K562 (cell line): ENCODE data around the gene HOXB3. TPM values are rescaled to one million over a fixed set of nuclear protein-coding genes. Genes with fewer than 3 reads are reported as not detected.

Experiments used
- ASH1L ChIP-seq: fragments of 450-650 bp; IDR thresholded peaks from 2 replicates; pipeline ENCODE4 v1.6.1; 2018; ENCODE audit warnings: borderline replicate concordance, mild to moderate bottlenecking, low read depth; ENCODE audit not compliant: partially characterized antibody
- CTBP1 ChIP-seq: fragments of 450-650 bp; IDR thresholded peaks from 2 replicates; pipeline ENCODE4 v1.6.1; 2016; ENCODE audit warnings: borderline replicate concordance
- ETS1 ChIP-seq: conservative IDR thresholded peaks from 2 replicates; pipeline ENCODE4 v1.6.1; 2011; ENCODE audit warnings: low read depth, mild to moderate bottlenecking, low read length; ENCODE audit not compliant: control insufficient read depth
- FOXJ3 ChIP-seq: sonication (generic); formaldehyde crosslinking; IDR thresholded peaks from 2 replicates; pipeline ENCODE4 v1.4.0; 2020; ENCODE audit warnings: mild to moderate bottlenecking, missing genetic modification reagents
- GTF2F1 ChIP-seq: IDR thresholded peaks from 2 replicates; pipeline ENCODE4 v1.6.1; 2011; ENCODE audit warnings: low read depth, low read length, improper control_type of control experiment
- HDAC3 ChIP-seq: fragments of 450-650 bp; IDR thresholded peaks from 2 replicates; pipeline ENCODE4 v1.6.1; 2018; ENCODE audit warnings: borderline replicate concordance, mild to moderate bottlenecking, moderate library complexity; ENCODE audit not compliant: partially characterized antibody
- HINFP ChIP-seq: fragments of 450-650 bp; conservative IDR thresholded peaks from 2 replicates; pipeline ENCODE4 v1.6.1; 2016; ENCODE audit warnings: missing genetic modification characterization, low read depth, mild to moderate bottlenecking, control low read depth, missing compliant biosample characterization
- KDM1A ChIP-seq, 2 experiments: fragments of 450-650 bp; IDR thresholded peaks; 2 replicates each; pipeline ENCODE4 v1.6.1; 2016; ENCODE audit warnings: mild to moderate bottlenecking in 2 of 2
- MED1 ChIP-seq: sonication (generic); formaldehyde crosslinking; IDR thresholded peaks from 2 replicates; pipeline ENCODE4 v1.8.1; 2023; ENCODE audit warnings: missing genetic modification reagents, borderline replicate concordance
- MITF ChIP-seq: IDR thresholded peaks from 2 replicates; pipeline ENCODE4 v1.6.1; 2014; ENCODE audit warnings: antibody characterized with exemption
- MTA3 ChIP-seq: fragments of 450-650 bp; formaldehyde crosslinking; IDR thresholded peaks from 2 replicates; pipeline ENCODE4 v1.6.1; 2017; ENCODE audit warnings: mild to moderate bottlenecking, borderline replicate concordance
- NFATC3 ChIP-seq: fragments of 450-650 bp; IDR thresholded peaks from 2 replicates; pipeline ENCODE4 v1.6.1; 2017; ENCODE audit warnings: mild to moderate bottlenecking
- RCOR1 ChIP-seq, 2 experiments: IDR thresholded peaks; 2 replicates each; pipeline ENCODE4 v1.6.1; 2012; ENCODE audit warnings: low read depth in 2 of 2, low read length in 2 of 2, borderline replicate concordance in 1 of 2, improper control_type of control experiment in 1 of 2
- RFX5 ChIP-seq: IDR thresholded peaks from 2 replicates; pipeline ENCODE4 v1.6.1; 2011; ENCODE audit warnings: low read depth, mild to moderate bottlenecking, improper control_type of control experiment, low read length
- ZKSCAN8 ChIP-seq: fragments of 200-800 bp; sonication (Bioruptor generic); IDR thresholded peaks from 2 replicates; pipeline ENCODE4 v1.6.1; 2016; ENCODE audit warnings: missing genetic modification characterization, missing compliant biosample characterization
- ZNF239 ChIP-seq: fragments of 250-450 bp; sonication (Bioruptor Pico); IDR thresholded peaks from 2 replicates; pipeline ENCODE4 v1.4.0; 2020; ENCODE audit warnings: mild to moderate bottlenecking
- ZNF436 ChIP-seq: fragments of 250-450, 450-650 bp; sonication (Bioruptor Pico); formaldehyde crosslinking; IDR thresholded peaks from 2 replicates; pipeline ENCODE4 v1.7.0; 2020; ENCODE audit warnings: mild to moderate bottlenecking
- ZNF507 ChIP-seq: conservative IDR thresholded peaks from 2 replicates; pipeline ENCODE4 v1.6.1; 2017; ENCODE audit warnings: missing genetic modification characterization, missing compliant biosample characterization
- ZNF518B ChIP-seq: fragments of 250-450 bp; sonication (Bioruptor Pico); IDR thresholded peaks from 2 replicates; pipeline ENCODE4 v1.5.0; 2021; ENCODE audit warnings: mild to moderate bottlenecking, moderate library complexity
- ZNF584 ChIP-seq: fragments of 200-800 bp; sonication (Bioruptor generic); IDR thresholded peaks from 2 replicates; pipeline ENCODE4 v1.6.1; 2016; ENCODE audit warnings: low read depth, mild to moderate bottlenecking, missing genetic modification characterization, missing compliant biosample characterization
- ZNF589 ChIP-seq: fragments of 200-800 bp; sonication (Bioruptor generic); IDR thresholded peaks from 2 replicates; pipeline ENCODE4 v1.6.1; 2016; ENCODE audit warnings: low read depth, missing genetic modification characterization, missing compliant biosample characterization
- polyA plus RNA-seq, 8 experiments: library from polyadenylated mRNA; depleted of rRNA in 4 of 8; stranded (reverse) in 5 of 8; unstranded in 3 of 8; fragments of >200 nt; fragmentation: Nextera tagmentation in 2 of 8; fragmentation: Illumina TruSeq in 1 of 8; extraction: Ambion mirVana in 2 of 8; extraction: Trizol in 1 of 8; gene quantifications; 2 replicates each; pipeline versions ENCODE4 v1.2.1 to v1.2.3, GENCODE V29; 2011 to 2014; ENCODE audit warnings: inconsistent platforms in 1 of 8, missing spikeins in 1 of 8
- total RNA-seq, 7 experiments: library from RNA; depleted of rRNA in 6 of 7; stranded (reverse); fragments of >200 nt in 6 of 7; fragmentation: Illumina TruSeq in 2 of 7; extraction: Trizol in 2 of 7; gene quantifications; 2 replicates each; pipeline versions ENCODE4 v1.2.1 to v1.2.3, GENCODE V29; 2011 to 2021; ENCODE audit warnings: low replicate concordance in 1 of 7

HOXB3 gene
- total and polyA plus RNA-seq, 9 of the 15 experiments (the other 6 are each of a cell fraction or from before 2014, with no cell fraction given): 2.4 to 41.3 (median 20.2) TPM

GRCh38 chr17:48570325-48571023 lies 19.6 kb downstream of the HOXB3 start (continued):
- TF ChIP-seq HINFP: no peak
- TF ChIP-seq GTF2F1: no peak
- no peak for TF ChIP-seq MED1 (CRISPR knock-in tag)
- TF ChIP-seq ZNF589 (CRISPR knock-in tag): no peak
- TF ChIP-seq NFATC3: no peak
- no peak for TF ChIP-seq ASH1L
- no peak for TF ChIP-seq MITF
- TF ChIP-seq ZNF507 (tag): no peak
- no peak for TF ChIP-seq ZKSCAN8 (CRISPR knock-in tag)
- no peak for TF ChIP-seq MTA3
- TF ChIP-seq CTBP1: peak; percentile 61; the same call in 1 of the 2 replicates
- no peak for TF ChIP-seq ZNF239
- TF ChIP-seq RCOR1 (IDR thresholded peaks at IDR 0.05; ENCODE audit: borderline replicate concordance in 1 of 2, low read depth in 2 of 2, low read length in 2 of 2): peak in 1 of 2 experiments; percentile 73; a peak in 3 of 4 replicates
- no peak for TF ChIP-seq ZNF518B (CRISPR knock-in tag)
- TF ChIP-seq KDM1A (IDR thresholded peaks at IDR 0.05): peak; percentile 48 to 57; a peak in 2 of 4 replicates
- no peak for TF ChIP-seq ETS1
- TF ChIP-seq HDAC3: no peak
- TF ChIP-seq RFX5: no peak
- TF ChIP-seq ZNF436 (CRISPR knock-in tag): no peak
- no peak for TF ChIP-seq FOXJ3 (CRISPR knock-in tag)
- no peak for TF ChIP-seq ZNF584 (CRISPR knock-in tag)
